HG02763 (cell line): ENCODE results near the gene CCNE1.
"Not testable (repeated sequence)": the region's sequence is repeated elsewhere in the genome, so short reads cannot be mapped to it uniquely, and the experiment has no call there.

ENCODE experiments used
- ATAC-seq: cut with Tn5 transposase; IDR thresholded peaks from one replicate; pipeline ENCODE4 v1.9.1; 2021; ENCODE audit warnings: mild to moderate bottlenecking, moderate library complexity; ENCODE audit not compliant: unreplicated experiment

CCNE1 gene

GRCh38 chr19:29812881-29813275 is 1.1 kb downstream of the CCNE1 start:
- no peak for ATAC-seq

- no peak for ATAC-seq
Measured at GRCh38 chr19:29813642-29814041, 1.9 kb downstream of the CCNE1 start.

DNA sequence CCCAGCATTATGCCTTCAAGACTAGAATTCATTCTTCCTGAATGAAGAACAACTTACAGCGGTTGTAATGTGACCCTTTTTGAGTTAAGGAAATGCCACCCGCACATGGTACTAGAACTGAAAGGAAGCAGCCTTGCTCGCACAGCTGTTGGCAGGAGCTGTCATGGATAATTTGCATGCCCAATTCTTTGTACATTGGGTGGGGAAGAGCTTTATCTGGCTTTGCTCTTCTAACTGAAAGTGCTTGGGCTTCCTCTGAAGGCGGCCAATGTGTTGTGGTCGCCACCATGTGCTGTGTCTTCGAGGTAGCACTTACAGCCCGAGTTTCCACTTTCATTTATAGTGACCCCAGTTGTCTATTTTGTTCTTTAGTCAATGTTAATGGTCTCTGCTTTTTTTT is 3.4 kb downstream of the CCNE1 start:
- ATAC-seq = peak; percentile 34

DNA sequence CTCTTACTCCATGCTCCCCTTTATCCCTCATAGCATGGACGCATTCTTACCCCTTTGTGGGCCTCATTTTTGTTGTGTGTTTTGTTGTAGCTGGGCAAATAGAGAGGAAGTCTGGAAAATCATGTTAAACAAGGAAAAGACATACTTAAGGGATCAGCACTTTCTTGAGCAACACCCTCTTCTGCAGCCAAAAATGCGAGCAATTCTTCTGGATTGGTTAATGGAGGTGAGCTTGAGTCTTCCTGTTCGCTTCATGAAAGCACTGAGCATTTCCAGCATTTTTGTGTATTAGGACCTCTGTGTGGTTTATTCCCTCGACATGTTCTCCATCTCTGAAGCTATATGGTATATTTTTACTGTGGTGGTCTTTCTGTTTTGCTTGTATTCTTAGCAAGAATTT is 5.5 kb downstream of the CCNE1 start:
- ATAC-seq = no peak

GRCh38 chr19:29819300-29819699 is 7.5 kb downstream of the CCNE1 start:
- ATAC-seq = no peak

DNA sequence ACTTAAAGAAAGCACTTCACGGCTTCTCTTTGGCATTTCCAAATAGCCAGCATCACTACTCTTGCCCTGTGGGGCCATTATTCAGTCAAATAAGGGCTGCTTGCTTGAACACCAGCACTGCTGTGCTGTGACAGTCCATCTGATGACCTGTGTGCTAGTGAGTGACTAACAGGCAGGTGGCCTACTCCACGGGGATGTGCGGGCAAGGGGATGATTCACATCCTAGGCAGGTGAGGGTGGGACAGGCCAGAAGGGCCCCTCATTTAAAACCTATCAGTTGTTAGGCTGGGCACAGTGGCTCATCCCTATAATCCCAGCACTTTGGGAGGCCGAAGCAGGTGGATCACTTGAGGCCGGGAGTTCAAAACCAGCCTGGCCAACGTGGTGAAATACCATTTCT is 8.2 kb downstream of the CCNE1 start:
- ATAC-seq = no peak

DNA sequence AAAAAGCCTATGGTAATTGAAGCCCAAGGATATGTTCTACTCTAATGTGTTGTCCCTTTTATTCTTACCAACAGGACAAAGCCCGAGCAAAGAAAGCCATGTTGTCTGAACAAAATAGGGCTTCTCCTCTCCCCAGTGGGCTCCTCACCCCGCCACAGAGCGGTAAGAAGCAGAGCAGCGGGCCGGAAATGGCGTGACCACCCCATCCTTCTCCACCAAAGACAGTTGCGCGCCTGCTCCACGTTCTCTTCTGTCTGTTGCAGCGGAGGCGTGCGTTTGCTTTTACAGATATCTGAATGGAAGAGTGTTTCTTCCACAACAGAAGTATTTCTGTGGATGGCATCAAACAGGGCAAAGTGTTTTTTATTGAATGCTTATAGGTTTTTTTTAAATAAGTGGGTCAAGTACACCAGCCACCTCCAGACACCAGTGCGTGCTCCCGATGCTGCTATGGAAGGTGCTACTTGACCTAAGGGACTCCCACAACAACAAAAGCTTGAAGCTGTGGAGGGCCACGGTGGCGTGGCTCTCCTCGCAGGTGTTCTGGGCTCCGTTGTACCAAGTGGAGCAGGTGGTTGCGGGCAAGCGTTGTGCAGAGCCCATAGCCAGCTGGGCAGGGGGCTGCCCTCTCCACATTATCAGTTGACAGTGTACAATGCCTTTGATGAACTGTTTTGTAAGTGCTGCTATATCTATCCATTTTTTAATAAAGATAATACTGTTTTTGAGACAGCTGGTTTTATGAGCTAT is 12.0 kb downstream of the CCNE1 start:
- no peak for ATAC-seq

DNA sequence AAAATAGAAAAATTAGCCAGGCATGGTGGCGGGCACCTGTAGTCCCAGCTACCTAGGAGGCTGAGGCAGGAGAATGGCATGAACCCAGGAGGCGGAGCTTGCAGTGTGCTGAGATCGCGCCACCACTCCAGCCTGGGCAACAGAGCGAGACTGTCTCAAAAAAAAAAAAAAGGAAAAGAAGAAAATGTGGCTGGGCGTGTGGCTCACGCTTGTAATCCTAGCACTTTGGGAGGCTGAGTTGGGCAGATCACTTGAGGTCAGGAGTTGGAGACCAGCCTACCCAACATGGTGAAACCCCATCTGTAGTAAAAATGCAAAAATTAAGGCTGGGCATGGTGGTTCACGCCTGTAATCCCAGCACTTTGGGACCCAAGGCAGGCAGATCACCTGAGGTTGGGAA is 13.5 kb downstream of the CCNE1 start:
- ATAC-seq = not testable (repeated sequence)

- no peak for ATAC-seq
Measured at GRCh38 chr19:29831041-29831548, 19.3 kb downstream of the CCNE1 start.

DNA sequence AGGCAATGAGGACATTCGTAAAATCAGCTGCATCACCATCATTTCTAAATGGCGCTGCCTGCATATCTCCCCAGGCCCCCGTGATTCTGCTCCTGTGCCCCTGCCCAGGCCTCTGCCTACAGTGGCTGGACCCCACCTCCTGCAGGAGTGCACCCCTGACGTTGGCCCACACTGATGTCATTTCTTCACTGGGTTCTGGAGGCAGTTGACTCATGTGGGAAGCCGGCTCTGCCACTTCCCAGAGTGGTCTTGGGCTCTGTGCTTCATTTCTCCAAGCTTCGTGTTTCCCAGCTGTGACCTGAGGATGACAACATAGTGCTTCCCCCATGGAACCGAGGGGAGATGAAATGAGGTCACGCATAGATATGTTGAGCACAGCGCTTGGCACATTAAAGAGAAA is 19.9 kb downstream of the CCNE1 start:
- no peak for ATAC-seq

GRCh38 chr19:29832801-29833200 is 21.0 kb downstream of the CCNE1 start:
- ATAC-seq = no peak

GRCh38 chr19:29833614-29834261 is 21.9 kb downstream of the CCNE1 start:
- ATAC-seq = no peak

DNA sequence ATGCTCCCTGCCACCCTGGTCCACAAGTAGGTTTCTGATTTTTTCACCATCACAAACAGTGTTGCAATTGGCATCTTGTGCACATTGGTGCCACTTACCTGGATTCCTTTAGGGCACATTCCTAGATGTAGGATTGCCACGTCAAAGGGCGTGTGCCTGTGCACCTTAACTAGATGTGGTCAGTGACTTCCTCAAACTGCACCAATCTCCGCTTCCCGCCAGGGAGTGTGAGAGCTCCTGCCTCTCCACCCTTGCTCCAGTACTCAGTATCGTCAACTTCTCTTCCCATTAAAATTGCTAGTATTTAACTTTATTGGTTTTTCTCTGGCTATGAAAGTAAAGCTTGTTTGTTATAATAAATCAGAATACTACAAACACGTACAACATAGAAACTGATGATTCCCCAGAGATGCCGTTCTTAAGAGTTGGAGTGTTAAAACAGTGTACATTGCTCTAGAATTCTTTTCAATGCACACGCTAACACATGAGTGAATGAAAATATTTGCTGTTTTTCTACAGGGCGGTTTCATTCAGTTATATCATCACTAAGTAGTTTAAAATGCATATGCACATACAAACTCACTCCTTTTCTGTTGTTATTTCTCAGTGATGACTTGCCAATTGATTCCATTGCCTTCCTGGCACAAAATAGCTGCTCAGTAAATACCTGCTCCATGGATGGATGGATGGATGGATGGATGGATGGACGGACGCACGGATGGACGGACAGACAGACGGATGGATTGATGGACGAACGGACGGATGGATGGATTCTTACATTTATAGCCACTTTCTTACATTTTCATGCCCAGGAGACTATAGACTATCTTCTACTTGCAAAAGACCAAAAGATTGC is 23.4 kb downstream of the CCNE1 start:
- ATAC-seq = no peak

- ATAC-seq = peak; percentile 62
Measured at GRCh38 chr19:29836409-29836825, 24.6 kb downstream of the CCNE1 start.

DNA sequence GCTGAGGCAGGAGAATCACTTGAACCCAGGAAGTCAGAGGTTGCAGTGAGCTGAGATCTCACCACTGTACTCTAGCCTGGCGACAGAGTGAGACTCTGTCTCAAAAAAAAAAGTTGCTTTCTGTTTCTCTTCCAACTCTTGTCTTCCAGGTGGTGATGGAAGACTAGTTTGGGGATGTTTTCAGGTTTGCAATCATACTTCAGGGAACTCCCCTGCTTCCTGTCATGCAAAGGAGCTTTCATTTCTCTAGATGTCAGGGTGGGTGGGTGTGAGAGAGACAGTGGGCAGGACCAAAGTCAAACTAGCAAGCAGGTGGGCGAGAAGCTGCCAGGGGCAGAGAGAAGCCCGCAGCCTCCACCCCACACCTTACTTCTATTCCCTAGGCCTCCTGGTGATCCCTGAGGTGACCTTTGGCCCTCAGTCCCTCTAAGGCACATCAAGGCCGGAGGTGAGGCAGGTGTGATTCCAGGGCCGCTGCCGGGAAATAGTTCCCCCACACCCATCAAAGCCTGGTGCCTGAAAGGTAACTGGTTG is 25.7 kb downstream of the CCNE1 start:
- peak; percentile 74 for ATAC-seq

DNA sequence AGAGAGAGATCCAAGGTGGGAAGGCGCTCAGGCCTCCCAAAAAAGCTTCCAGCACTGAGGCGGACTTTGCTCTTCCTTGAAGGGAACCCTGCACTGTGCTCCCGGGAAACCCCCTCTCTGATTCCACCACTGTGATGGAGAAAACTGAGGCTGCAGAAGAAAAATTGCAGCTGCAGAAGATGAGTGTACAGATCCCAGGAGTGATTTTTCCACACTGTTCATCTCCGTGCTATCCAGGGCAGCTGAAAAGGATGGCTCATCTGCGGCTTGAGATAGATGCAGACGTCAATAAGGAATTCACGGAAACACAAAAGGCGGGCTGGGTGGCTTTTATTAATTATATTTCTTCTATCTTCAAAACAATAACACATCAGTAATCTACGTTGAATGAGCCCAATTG is 26.2 kb downstream of the CCNE1 start:
- ATAC-seq = no peak

DNA sequence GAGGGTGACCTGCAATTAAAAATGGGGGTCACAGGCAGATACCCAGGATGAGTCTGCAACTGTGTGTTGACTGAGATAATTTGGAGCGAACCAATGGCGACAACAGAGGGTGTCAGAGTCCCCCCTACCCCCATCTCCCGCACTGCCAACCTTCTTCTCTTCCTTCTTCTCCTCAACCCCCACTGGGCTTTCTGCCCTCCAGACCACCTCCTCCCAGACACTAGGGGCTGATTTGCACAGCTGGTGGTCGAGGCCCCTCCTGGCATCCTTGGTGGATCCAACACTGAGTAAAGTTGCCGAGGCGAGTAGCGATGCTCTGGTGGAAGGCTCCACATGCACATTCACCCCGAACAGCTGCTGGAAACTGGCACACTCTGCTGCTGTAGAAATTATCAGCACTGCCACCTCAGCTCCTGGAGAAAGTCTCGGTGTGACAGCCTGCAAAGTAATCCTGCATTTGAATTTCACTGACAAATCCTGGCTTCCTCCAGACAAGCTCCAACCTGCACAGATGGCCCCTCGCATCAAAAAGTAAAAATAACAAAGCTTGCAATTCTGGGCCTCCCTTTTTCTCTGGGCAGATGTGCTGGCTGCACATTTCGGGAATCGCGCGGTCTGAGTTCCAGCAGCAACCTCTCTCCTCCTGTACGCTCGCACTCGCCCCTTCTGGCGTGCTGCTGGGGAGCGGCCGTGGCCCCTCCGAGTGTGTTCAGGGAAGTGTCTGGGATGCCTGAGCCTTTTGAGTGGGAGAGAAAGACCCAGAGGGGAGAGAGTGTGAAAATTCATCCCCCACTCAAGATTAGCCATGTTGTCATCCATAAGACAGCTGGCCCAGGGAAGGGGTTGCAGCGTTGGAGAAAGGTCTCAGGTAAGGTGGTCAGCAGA is 28.5 kb downstream of the CCNE1 start:
- ATAC-seq = no peak

- ATAC-seq = no peak
Measured at GRCh38 chr19:29841209-29841558, 29.4 kb downstream of the CCNE1 start.

GRCh38 chr19:29841559-29842367 is 30.0 kb downstream of the CCNE1 start:
- ATAC-seq = no peak
